Bronchial epithelial cell (primary cell): ENCODE measurements around the gene GCNT3. TPM values are rescaled to one million over a fixed set of nuclear protein-coding genes. Genes with fewer than 3 reads are reported as not detected.

ENCODE experiments used
- DNase-seq: peaks from one replicate; pipeline ENCODE4 v3.0.0-alpha.2; 2010; ENCODE audit warnings: low read depth
- FAIRE-seq: peaks from 2 replicates; lab custom pipeline; 2011; peaks lifted over from hg19 to GRCh38; lab: Jason Lieb, UNC
- H3K27me3 ChIP-seq: 2 replicates; pipeline ENCODE4 v1.5.1; 2011; ENCODE audit warnings: low read length; ENCODE audit not compliant: control insufficient read depth, insufficient read depth
- H3K36me3 ChIP-seq: 2 replicates; pipeline ENCODE4 v1.5.1; 2011; ENCODE audit warnings: low read length; ENCODE audit not compliant: control insufficient read depth, insufficient read depth
- H3K4me3 ChIP-seq: 2 replicates; pipeline ENCODE4 v1.5.1; 2011; ENCODE audit warnings: mild to moderate bottlenecking, low read depth, low read length, control low read depth
- CTCF ChIP-seq: IDR thresholded peaks from 2 replicates; pipeline ENCODE4 v1.5.1; 2011; ENCODE audit warnings: mild to moderate bottlenecking, moderate library complexity, low read length, control low read depth, inconsistent platforms; ENCODE audit not compliant: insufficient read depth, severe bottlenecking
- total RNA-seq: library from RNA; depleted of rRNA; stranded (reverse); fragments of >200 nt; gene quantifications from 2 replicates; pipeline ENCODE4 v1.2.1, GENCODE V29; 2014

GCNT3 gene
- total RNA-seq, 1 donor from 2014 or later: 8.2 TPM

GRCh38 chr15:59646277-59646676, 34.7 kb downstream of the GCNT3 start:
- H3K4me3 ChIP-seq: no peak overlapping the region
- H3K36me3 ChIP-seq: peaks cover 1% of the 10 kb centered on the region
- FAIRE-seq (no peak), DNase-seq (no peak)
- no peaks in the 10 kb centered on the region for H3K27me3 ChIP-seq
- TF ChIP-seq CTCF: no peak

GRCh38 chr15:59647085-59647484, 35.5 kb downstream of the GCNT3 start:
- no peak for TF ChIP-seq CTCF
- Histone ChIP-seq H3K36me3 (peaks cover 1% of the 10 kb centered on the region), H3K4me3 (no peak overlapping the region), H3K27me3 (no peaks in the 10 kb centered on the region)
- DNase-seq (no peak), FAIRE-seq (no peak)

- peaks cover under 1% of the 10 kb centered on the region for H3K36me3 ChIP-seq
- no peak for TF ChIP-seq CTCF
- H3K4me3 ChIP-seq: no peak overlapping the region
- FAIRE-seq (no peak), DNase-seq (no peak)
- H3K27me3 ChIP-seq: no peaks in the 10 kb centered on the region
Measured at GRCh38 chr15:59649603-59650002, 38.0 kb downstream of the GCNT3 start.

- no peak for FAIRE-seq
- H3K27me3 ChIP-seq: no peaks in the 10 kb centered on the region
- no peaks in the 10 kb centered on the region for H3K36me3 ChIP-seq
- no peak for DNase-seq
- H3K4me3 ChIP-seq: no peak overlapping the region
- no peak for TF ChIP-seq CTCF
Measured at GRCh38 chr15:59654046-59654445, 42.5 kb downstream of the GCNT3 start.

- Histone ChIP-seq H3K36me3 (no peaks in the 10 kb centered on the region), H3K4me3 (peak within 1 kb of the TSS; percentile 76), H3K27me3 (no peaks in the 10 kb centered on the region)
- DNase-seq (peak; percentile 90), FAIRE-seq (no peak)
- no peak for TF ChIP-seq CTCF
Measured at GRCh38 chr15:59656897-59657634, 45.5 kb downstream of the GCNT3 start, which contains the start of gene GTF2A2. Gene GTF2A2 (minus strand): TSS chr15:59657515. CDS start chr15:59652277, 5,238 bp downstream.

GRCh38 chr15:59657635-59658125, 46.1 kb downstream of the GCNT3 start:
- Histone ChIP-seq H3K36me3 (no peaks in the 10 kb centered on the region), H3K4me3 (peak overlapping the region; percentile 76), H3K27me3 (no peaks in the 10 kb centered on the region)
- FAIRE-seq (no peak), DNase-seq (no peak)
- no peak for TF ChIP-seq CTCF
